Stimulated activated CD8-positive, alpha-beta memory T cell treated with anti-CD3 and anti-CD28 coated beads, Interleukin-12 subunit alpha, Interleukin-12 subunit beta, amount 100 ng/mL, for 1 hour (primary cell): Measurements from ENCODE around the gene HFE.

Experiments used
- DNase-seq: peaks from one replicate; pipeline ENCODE4 v3.0.0-alpha.2; 2020; ENCODE audit warnings: low read depth

The HFE gene

DNA sequence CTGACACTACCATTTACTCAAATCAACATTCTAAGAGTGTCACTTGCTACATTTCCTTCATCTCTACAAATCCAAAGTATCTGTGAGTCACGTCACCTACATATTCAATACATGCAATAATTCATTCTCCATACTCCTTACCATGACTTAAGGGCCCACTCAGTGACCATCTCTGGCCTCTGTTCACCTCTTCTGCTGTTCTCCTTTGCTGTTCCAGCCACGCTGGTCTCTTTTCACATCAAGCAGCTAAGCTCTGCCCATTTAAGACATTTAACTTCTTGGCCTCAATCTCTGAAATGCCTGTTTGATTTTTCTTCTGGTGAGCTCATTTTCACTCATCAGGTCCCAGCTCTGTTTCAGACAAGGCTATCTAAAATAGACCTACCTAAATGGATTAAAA, 46.5 kb downstream of the HFE start:
- DNase-seq = no peak

DNA sequence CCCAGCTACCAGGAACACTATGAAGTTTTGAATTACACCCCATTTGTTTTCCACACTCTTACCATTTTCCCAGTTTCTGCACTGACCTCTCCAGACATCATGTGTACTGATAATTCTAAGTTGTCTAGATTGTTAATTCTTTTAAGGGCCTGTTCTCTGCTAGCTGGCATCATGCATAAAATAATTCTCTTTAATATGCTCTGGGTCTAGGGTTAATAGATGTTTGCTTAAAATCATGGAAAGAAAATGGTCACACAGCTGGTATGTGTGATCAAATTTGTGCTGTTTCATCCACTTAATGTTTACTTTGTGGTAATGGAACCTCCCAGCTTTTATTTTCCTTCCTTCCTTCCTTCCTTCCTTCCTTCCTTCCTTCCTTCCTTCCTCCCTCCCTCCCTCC, 49.1 kb downstream of the HFE start:
- DNase-seq = no peak

- DNase-seq = no peak
Measured at GRCh38 chr6:26140254-26140966, 53.2 kb downstream of the HFE start.

GRCh38 chr6:26140967-26141294, 53.7 kb downstream of the HFE start:
- no peak for DNase-seq

DNA sequence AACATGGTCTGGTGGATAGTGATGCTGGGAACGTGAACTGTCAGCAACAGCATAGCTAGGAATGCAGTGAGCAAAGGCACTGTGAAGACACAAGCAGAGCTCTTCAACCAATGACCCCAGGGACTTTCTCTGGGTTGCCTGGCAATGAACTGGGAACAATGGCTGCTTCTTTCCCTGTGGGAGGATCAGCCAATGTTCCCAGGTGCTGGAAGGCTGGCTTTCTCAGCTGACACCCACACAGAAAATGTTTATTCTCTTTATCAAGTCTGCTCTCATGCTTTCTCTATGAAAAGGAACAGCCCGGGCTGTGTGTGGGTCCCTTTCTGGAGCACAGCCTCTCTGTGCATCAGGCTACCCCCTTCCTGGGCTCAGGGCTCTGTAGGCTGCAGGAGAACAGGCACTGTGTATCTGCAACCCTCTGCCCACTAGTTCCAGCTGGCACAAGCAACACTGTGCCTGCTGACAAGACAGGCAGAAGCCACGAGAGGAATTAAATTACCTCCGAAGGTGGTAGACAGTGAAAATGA, 54.2 kb downstream of the HFE start:
- DNase-seq = no peak

DNA sequence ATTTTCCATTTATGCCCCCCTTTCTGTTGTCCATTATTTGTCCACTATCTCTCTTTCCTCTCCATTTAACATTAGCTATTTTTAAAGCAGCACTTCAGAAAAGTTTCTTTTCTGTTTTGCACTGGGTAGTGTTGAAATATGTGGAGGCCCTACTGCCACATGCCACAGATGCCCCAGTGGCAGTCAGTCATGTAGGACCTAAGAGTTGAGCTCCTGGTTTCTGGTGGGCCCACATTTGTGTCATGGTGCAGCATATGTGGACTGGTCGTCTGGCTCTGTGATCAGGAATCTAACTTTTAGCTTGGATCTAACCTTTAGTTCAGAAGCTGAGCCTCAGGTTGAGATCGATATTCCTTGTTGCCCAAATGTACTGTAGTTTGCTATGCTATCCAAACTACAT, 54.8 kb downstream of the HFE start:
- no peak for DNase-seq
